Stimulated activated CD4-positive, alpha-beta T cell treated with anti-CD3 and anti-CD28 coated beads, Interleukin-12 subunit alpha, Interleukin-12 subunit beta, amount 100 ng/mL, for 4 hours (primary cell): ENCODE measurements around the gene UBXN11.

Source experiments
- DNase-seq: peaks from one replicate; pipeline ENCODE4 v3.0.0-alpha.2; 2020

Gene UBXN11

DNA sequence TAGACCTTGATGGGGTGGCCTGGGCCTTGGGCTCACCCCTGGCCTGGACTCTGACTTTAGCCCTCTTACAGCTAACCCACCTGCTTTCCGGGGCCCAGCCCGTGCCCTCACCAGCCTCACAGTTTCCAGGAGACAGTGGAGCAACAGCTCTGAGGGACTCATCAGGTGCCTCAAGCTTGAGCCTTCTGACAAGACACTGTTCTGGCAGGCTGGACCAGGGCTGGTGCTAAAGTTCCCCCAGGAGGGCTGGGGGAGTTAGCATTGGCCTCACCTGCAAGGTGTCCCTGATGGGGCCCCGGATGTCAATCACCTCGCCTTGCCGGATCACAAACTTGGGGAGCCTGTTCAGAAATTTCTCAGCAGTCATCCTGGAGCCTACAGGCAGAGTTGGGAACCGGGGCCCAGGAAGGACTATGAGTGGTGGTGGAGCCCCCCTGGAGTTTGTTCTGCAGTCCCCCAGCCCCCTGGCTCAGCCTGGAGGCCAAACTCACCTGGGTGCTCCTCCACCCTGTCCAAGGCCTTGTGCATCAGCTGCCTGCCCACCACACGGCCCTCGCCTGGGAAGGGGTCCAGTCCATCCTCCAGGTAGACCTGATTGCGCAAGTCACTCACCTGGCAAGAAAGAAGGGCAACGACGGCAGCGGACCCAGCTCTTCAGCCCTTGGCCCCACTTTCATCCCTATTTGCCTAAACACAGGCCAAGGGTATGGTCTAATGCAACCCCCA is 22.4 kb downstream of the UBXN11 start:
- DNase-seq = no peak

DNA sequence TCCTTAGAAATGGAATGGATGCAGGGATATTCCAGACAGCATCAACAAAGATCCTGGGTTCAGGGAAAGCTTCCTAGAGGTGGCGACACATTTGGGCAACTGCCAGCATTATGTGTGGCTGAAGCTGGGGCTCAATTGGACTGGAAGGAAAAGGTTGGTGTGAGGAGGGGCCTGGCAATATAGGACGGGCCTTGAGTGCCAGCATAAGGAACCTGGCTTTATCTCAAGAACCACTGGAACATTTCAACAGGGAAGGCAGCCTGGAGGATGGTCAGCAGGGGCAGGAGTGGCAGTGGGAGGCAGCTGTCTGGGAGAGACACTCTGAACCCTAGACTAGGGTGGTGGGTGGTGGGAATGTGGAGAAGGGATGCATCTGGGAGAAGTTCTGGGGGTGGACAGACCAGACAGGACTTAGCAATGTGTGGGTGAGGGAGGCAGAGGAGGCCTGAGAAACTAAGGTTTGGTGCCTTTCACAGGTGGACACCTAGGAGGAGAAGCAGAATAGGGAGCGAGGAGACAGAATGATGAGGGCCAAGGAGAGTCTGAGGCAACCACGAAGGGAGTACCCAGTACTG is 23.1 kb downstream of the UBXN11 start:
- DNase-seq = no peak

DNA sequence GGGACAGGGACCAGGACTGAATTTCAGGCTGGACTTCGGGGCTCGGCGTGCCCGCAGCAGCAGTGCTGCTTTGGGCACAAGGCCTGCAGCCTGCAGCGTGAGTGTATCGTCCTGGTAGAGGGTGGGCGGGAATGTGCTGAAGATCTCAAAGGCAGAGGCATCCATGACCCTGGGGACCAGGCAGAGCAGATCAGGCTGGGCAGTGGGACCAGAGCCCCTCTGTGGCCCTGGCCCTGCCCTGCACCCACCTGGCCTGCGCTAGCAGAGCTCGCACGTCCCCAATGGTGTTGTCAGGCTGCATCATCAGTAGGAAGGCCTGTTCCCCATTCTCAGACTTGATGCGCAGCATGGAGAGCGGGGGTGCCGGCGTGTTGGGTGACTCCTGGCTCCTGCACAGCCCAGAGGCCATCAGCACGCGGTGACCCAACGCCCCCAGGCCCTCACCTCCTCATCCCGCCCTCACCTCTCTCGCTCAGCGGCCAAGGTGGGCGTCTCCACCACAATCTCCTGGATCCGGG is 24.0 kb downstream of the UBXN11 start:
- DNase-seq = no peak

DNA sequence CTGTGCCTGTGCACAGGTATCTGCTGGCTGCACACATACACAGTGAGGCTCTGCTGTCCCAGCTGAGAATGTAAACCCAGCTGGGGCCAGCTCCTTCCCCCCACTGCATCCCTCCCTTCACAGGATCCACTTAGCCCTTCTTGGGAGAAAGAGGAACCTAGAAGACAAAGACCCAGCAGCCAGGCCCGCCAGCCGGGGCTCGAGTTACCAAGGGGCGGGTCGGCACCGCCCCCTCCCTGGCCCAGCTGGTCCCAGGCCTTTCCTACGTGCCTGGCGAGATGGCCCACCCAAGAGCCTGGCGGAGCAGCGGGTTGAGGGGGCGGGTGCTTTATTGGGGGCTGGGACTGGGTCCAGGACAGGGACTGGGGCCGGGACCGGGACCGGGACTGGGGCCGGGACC is 24.5 kb downstream of the UBXN11 start:
- DNase-seq = no peak

DNA sequence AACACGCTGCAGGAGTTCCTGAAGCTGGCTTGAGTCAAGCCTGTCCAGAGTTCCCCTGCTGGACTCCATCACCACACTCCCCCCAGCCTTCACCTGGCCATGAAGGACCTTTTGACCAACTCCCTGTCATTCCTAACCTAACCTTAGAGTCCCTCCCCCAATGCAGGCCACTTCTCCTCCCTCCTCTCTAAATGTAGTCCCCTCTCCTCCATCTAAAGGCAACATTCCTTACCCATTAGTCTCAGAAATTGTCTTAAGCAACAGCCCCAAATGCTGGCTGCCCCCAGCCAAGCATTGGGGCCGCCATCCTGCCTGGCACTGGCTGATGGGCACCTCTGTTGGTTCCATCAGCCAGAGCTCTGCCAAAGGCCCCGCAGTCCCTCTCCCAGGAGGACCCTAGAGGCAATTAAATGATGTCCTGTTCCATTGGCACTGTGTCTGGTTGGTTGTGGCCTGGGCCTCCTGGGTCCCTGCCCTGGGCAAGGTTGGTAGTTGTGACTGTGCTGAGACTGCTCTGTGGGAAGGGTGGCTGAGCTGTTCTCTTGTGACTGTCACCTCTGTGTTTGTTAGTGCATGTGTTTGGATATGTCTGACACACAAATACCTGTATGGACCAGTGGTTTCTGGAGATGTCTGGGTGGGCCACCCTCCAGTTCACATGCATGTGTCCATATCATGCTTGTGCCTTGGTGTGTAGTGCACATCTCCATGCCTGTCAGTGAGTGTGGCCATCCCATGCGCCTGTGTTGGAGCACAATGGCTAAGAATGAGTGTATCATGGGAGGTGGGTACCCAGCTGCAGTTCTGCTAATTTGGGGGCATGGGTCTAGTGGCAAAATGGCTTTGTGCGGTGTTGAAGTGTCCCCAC is 25.1 kb downstream of the UBXN11 start:
- no peak for DNase-seq

DNA sequence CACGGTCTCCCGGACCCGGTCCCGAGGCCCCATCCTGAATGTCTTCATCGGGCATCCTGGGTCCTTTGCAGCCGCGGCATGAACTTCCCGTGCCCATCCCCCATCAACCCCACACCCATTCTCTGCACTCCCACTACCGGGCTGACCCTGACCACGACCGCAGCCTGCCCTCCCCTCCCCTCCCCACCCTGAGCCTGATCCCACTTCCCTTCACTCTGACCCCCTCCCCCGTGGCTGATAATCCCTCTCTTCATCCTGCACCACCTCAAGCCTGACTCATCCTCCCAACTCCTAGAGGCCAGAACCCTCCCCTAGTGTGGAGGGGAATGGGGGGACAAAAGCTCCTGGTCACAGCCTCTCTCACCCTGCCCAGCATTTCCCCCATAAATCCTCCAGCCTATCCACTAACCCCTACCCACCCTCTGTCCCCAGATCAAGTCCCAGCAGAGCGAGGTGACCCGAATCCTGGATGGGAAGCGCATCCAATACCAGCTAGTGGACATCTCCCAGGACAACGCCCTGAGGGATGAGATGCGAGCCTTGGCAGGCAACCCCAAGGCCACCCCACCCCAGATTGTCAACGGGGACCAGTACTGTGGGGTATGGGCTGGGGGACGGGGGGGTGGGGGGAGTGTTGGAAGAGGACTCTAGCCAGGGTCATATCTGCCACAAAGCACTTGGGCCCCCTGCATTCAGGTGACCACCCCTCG is 25.9 kb downstream of the UBXN11 start:
- DNase-seq = no peak

DNA sequence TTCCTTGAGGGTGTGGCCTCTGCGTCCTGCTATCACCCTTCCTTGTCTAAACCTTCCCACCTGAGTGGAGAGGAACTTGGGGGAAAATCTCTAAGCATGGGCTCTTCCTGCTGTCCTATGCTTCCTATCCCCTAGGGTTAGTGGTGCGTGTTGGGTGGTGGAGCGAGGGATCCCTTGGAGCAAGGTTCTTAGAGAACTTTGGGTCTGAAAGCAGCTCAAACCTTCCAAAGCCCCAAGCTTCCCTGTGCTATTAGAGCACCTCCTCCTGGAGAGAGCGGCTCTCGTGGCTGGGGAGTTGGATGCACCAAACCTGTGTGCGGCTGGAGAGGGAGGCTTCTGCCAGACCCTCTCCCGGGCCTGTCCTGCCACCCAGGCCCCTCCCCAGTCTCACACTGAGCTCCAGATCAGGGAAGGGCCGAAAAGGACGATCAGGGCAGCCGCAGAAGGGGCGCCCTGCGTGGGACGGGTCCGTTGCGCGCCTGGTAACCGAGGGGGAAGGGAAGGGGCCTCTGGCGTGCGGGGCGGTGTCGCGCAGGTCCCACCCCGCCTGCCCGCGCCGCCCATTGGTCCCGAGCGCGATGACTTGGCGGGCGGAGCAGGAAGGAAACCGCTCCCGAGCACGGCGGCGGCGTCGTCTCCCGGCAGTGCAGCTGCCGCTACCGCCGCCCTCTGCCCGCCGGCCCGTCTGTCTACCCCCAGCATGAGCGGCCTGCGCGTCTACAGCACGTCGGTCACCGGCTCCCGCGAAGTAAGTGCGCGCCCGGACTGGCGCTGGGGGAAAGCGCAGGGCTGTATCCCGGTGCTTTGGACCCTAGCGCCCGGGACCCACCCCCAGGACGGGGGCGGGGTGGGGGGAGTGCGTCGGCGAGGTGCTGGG is 26.7 kb downstream of the UBXN11 start, which contains the start of gene SH3BGRL3:
Gene SH3BGRL3 (plus strand): TSS at position 631 of the 877 bp plus-strand sequence. CDS start 70 bp downstream, at position 701.
- peak; percentile 82 for DNase-seq

DNA sequence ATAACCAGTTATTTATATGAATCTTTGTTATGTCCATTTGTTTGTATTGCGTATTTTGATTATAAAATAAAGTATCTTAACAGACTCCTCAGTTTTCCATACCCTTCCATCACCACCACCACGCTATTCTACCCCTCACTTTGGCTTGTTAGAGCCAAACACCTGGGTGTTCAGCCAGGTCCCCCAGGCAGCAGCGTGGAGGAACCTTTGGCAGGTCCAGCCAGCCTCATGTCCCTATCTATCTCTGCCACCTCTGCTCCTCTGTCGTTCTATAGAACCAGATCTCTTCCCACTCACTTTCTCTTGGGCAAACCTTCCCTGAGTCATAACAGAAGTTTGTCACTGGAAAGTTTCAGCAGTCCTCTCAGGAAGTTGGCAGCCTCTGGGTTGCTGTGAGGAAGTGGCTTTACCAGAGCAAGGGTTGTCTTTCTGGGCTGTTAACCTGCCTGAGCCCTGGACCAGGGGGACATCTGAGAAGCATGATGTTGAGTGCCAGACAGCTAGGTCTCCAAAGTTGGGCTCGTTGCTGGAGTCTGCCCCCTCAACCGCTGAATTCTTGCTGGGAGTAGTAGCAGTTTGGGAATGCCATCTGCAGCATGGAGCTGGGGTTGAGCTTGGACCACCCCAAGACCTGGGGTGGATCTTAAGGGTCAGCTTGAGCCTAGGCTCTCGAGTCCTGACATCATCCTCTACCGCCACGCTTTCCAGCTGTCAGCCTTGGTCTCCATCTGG is 27.5 kb downstream of the UBXN11 start:
- DNase-seq = no peak

DNA sequence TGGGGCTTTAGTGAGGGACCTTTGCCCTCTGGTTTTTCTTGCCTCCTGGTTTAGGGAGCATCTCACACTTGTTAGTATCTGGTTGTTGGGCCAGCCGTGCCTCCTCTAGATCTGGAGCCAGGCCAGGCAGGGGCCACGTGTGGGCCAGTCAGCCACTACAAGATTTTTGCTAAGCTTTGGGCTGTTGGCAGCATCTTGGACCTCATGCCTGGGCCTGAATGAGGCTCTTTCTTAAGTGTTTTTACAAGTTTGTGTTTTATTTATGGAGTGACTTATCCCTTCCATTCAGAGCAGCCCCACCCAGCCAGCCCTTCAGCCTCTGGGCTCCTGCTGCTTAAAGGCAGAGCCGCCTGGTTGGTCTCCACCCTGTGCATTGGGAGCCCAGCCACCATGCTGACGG is 28.1 kb downstream of the UBXN11 start:
- DNase-seq = no peak

DNA sequence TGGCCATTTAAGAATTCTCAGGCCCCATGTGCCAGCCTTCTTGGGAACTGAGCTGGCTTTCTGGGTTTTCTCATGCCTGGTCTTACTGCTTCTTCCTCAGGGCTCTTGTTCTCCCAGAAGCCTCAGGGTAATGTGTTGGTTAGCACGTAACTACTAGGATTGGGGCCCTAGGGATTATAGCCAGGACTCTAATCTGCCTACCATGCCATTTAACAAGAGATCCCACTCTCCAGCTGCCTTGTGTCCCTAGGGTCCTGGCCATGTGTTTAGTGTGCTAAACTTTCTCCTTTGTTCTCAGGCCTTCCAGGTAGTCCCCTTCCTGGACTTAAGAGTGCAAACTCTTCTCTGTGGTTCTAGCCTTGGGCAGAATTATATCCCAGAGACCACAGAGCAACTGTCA is 28.7 kb downstream of the UBXN11 start:
- no peak for DNase-seq

DNA sequence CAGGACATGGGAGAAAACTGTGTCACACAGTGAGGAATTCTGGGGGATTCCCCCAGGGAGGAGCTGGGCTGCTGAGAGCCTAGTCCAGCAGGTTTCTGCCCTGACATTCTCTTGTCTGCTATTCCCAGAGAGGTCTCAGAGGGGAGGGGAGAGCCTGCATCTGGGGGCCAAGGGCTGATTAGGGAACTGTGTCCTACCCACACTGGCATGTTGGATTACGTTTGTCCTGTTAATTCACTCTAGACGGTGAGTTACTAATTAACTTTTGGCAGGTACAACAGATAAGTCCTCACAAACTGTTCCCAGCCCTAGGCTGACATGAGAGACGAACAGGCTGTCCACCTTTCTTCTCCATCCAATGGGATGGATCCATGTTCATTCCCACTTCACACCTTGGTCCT is 29.2 kb downstream of the UBXN11 start:
- DNase-seq = no peak

DNA sequence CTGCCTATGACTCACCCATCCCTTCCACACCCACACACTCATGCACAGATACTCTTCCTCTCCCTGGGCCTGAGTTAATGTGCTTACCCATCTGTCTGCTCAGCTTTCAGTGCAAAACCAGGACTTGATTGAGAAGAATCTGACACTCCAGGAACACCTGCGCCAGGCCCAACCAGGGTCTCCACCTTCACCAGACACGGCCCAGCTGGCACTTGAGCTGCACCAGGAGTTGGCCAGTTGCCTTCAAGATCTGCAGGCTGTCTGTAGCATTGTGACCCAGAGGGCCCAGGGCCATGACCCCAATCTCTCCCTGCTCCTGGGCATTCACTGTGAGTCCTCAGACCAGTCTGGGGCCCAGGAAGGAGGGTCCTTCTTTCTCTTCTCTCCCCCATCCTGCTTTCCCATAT is 30.0 kb downstream of the UBXN11 start:
- no peak for DNase-seq

DNA sequence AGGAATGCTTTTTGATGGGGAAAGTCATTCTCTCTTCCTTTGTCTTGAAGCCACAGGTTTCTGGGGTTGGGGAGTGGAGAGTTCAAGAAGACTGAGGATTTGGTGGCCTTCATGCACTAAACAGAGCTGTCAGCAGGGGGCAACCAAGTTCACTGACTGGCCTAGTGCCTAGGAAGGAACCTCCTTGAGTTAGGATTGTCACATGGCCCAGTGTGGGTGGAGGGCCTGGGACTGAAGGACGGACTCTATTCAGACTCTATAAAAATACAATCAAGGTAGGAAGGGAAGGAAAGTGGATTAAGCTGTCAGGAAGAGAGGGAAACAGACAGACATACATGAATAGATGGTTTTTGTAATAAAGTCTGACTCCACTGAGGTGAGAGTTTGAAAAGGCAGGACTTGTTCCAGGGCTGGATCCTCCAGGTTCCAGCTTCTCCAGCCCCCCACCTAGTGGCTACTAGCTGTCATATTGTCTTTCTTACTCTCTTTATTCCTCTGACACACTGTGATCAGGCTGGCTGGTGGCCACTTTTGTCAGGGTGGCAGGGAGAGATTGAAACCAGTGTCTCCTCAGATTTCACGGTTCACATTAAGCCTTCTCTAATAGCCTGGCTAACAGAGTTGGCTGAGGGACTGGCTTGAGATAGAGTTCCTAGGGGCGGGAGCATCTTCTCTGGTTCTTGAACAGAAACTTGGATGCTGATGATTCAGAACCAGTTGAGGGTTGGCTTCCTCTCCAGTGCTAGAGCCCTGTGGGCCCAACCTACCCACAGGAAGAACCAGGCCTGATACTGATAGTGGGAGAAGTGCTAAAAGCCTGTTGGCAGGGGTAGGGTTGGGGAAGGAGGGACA is 30.6 kb downstream of the UBXN11 start:
- DNase-seq = peak; percentile 72

DNA sequence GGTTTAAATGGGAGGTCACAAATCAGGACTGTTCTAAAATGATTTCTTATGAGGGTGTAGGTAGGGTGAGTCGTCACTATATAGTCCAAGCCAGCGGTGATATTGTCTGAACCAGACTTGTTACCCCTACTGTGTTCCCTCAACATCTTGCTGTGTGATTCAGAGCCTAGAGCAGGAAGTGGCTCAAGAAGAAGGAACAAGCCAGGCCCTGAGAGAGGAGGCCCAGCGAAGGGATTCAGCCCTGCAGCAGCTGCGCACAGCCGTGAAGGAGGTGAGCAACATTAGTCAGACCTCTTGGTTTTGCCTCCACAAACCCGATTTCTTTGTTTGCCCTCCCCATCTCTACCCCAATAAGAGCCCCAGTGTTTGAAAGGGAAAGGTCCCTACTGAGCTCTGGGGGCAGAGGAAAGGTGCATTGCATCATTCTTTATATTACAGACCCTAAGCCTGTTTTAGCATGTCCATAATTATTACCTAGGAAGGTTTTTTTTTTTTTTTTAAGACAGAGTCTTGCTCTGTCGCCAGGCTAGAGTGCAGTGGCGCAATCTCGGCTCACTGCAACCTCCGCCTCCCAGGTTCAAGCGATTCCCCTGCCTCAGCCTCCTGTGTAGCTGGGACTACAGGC is 31.5 kb downstream of the UBXN11 start:
- DNase-seq = no peak

DNA sequence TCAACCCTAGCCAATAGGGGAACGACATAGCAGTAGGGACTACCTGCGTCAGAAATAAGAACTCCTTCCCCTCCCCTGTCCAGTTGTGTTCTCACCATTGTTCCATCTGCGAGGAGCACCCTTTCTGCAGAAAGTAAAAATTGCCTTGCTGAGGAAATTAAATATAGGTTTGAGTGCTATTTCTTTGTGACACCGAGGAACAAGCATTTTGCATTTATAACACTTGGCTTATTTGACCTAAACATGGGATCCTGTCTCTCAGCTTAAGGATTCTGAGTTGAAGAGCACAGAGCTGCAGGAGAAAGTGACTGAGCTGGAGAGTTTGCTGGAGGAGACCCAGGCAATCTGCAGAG is 37.3 kb downstream of the UBXN11 start:
- DNase-seq = no peak

DNA sequence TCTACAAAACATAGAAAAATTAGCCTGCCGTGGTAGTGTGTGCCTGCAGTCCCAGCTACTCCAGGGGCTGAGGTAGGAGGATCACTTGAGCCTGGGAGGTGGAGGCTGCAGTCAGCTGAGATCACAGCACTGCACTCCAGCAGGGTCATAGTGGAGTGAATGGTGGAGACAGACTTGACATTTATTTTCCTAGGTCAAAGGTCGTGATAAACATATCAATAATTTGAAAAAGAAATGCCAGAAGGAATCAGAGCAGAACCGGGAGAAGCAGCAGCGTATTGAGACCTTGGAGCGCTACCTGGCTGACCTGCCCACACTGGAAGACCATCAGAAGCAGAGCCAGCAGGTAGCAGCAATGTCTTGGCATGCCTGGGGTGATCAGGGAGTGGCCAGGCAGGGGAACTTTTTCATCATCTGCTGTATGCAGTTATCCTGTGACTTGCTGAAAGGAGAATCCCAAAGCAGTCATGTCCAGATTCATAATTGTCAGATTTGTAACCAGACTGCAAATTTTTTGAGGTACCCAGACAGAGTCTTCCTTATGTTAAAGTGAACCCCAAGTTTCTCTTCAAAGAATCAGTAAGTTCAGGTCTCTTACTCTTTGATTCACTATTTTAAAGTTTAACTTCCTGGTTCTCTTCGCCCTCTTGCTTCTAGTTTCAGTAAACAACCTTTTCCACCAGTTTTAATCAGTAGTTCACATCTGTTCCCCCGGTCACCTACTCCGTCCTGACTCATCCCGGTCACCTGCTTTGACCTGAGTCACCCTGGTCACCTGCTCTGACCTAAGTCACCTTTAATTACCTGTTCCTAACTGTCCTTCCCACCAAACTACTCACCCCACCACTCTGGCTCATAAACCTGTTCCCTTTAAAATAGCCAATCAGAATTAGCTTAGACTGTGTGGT is 37.9 kb downstream of the UBXN11 start:
- DNase-seq = no peak

DNA sequence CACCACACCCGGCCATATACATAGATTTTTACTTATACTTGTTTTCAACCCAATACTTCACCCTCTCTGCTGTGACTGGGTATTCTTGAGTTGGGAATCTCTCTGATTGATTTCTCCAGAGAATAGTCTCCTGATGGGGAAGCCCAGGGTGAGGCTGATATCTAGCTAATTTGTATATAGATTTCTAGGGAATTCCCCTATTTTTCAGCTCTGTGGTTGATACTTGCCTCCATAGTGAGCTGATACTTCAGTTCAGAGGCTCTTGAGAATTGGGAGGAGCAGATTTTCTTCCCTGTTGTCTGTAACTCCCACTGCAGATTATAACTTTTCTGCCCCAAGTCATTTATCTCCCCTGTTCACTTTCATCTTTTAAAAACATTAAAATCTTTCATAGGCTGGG is 41.0 kb downstream of the UBXN11 start:
- DNase-seq = no peak

DNA sequence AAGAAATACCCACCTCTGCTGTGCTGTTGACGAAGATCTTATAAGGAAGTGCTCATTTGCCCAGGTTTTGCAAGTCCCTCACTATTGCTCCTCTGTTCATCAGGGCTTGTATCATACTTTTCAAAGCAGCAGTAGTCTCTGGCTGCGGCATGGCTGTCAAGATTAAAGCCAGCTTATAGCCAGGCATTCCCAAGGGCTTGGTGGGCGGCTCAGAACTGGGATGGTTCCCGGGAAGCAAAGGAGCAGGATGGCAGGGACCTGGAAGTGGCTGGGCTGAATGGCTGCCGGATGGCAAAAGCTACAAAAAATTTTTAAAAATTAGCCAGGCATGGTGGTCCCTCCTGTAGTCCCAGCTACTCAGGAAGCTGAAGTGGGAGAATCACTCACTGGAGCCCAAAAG is 43.2 kb downstream of the UBXN11 start:
- no peak for DNase-seq

DNA sequence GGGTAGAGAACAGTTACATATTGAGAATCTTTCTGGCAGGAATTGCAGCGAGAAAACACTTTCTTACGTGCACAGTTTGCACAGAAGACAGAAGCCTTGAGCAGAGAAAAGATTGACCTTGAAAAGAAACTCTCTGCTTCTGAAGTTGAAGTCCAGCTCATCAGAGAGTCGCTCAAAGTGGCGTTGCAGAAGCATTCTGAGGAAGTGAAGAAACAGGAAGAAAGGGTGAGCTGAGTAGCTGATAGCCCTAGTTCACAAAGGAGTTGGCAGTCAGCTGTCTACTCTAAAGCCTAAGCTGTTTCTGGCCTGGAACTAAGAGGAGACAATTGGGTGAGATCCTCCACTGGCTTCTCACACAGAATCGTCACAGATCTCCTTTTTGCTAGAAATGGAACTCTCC is 46.9 kb downstream of the UBXN11 start:
- DNase-seq = no peak
